ENCODE results near the gene STARD13.

The STARD13 gene

GRCh38 chr13:33217256-33217655 is 68.3 kb downstream of the STARD13 start:
- Histone ChIP-seq H3K27ac (replicated peaks) (no peak overlapping the region), H3K27me3 (ENCODE audit: insufficient read depth, poor library complexity, severe bottlenecking) (no peaks in the 10 kb centered on the region), H3K4me3 (replicated peaks; ENCODE audit: insufficient read depth, low read length) (no peak overlapping the region)
- no peak for DNase-seq (ENCODE audit: low read depth in 1 of 2, low spot score in 1 of 2)
- no peak for TF ChIP-seq GABPA (IDR thresholded peaks at IDR 0.05; ENCODE audit: low read depth)
- no peak for TF ChIP-seq REST (IDR thresholded peaks at IDR 0.05; ENCODE audit: insufficient replicate concordance, low read depth)
- no peak for TF ChIP-seq CTCF (IDR thresholded peaks at IDR 0.05; ENCODE audit: insufficient read depth, low read length)

GRCh38 chr13:33213797-33214196 is 71.8 kb downstream of the STARD13 start:
- Histone ChIP-seq H3K27ac (replicated peaks) (no peak overlapping the region), H3K4me3 (replicated peaks; ENCODE audit: insufficient read depth, low read length) (no peak overlapping the region), H3K27me3 (ENCODE audit: insufficient read depth, poor library complexity, severe bottlenecking) (no peaks in the 10 kb centered on the region)
- no peak for TF ChIP-seq REST (IDR thresholded peaks at IDR 0.05; ENCODE audit: insufficient replicate concordance, low read depth)
- TF ChIP-seq POLR2AphosphoS5 (IDR thresholded peaks at IDR 0.05; ENCODE audit: low read depth): no peak
- DNase-seq (ENCODE audit: low read depth in 1 of 2, low spot score in 1 of 2): no peak

- TF ChIP-seq REST (IDR thresholded peaks at IDR 0.05; ENCODE audit: insufficient replicate concordance, low read depth): no peak
- no peak for TF ChIP-seq GABPA (IDR thresholded peaks at IDR 0.05; ENCODE audit: low read depth)
- H3K27ac ChIP-seq (replicated peaks): no peak overlapping the region
- no peaks in the 10 kb centered on the region for H3K27me3 ChIP-seq (ENCODE audit: insufficient read depth, poor library complexity, severe bottlenecking)
- no peak for DNase-seq (ENCODE audit: low read depth in 1 of 2, low spot score in 1 of 2)
- H3K4me3 ChIP-seq (replicated peaks; ENCODE audit: insufficient read depth, low read length): no peak overlapping the region
Observed at GRCh38 chr13:33213024-33213768, 72.4 kb downstream of the STARD13 start.

- no peak for DNase-seq (ENCODE audit: low read depth in 1 of 2, low spot score in 1 of 2)
- no peak overlapping the region for H3K27ac ChIP-seq (replicated peaks)
- no peaks in the 10 kb centered on the region for H3K27me3 ChIP-seq (ENCODE audit: insufficient read depth, poor library complexity, severe bottlenecking)
- no peak for TF ChIP-seq REST (IDR thresholded peaks at IDR 0.05; ENCODE audit: insufficient replicate concordance, low read depth)
- no peak for TF ChIP-seq CTCF (IDR thresholded peaks at IDR 0.05; ENCODE audit: insufficient read depth, low read length)
- TF ChIP-seq GABPA (IDR thresholded peaks at IDR 0.05; ENCODE audit: low read depth): no peak
- no peak for TF ChIP-seq POLR2AphosphoS5 (IDR thresholded peaks at IDR 0.05; ENCODE audit: low read depth)
- no peak for TF ChIP-seq SPI1 (IDR thresholded peaks at IDR 0.05; ENCODE audit: borderline replicate concordance, low read depth)
- no peak overlapping the region for H3K4me3 ChIP-seq (replicated peaks; ENCODE audit: insufficient read depth, low read length)
Observed at GRCh38 chr13:33212396-33212795, 73.2 kb downstream of the STARD13 start.
